SK-N-SH treated with all-trans-retinoic acid at 6 μM for 48 hours (cell line): ENCODE data around the gene ARHGAP22.

Source experiments
- ARNTL ChIP-seq: fragments of 450-650 bp; formaldehyde crosslinking; IDR thresholded peaks from 2 replicates; pipeline ENCODE4 v1.5.0; 2020; ENCODE audit warnings: low read depth, mild to moderate bottlenecking, moderate library complexity, borderline replicate concordance
- ZNF8 ChIP-seq: fragments of 450-650 bp; formaldehyde crosslinking; IDR thresholded peaks from 2 replicates; pipeline ENCODE4 v1.5.0; 2020; ENCODE audit warnings: mild to moderate bottlenecking, moderate library complexity

GRCh38 chr10:48509974-48510692, 94.7 kb downstream of the ARHGAP22 start:
- no peak for TF ChIP-seq ARNTL (CRISPR knock-in tag)
- TF ChIP-seq ZNF8 (CRISPR knock-in tag) = no peak
